Spleen (tissue), 7 donors: Measurements from ENCODE around the gene FRMD4A.

ENCODE experiments used
- CTCF ChIP-seq, 11 experiments: fragments of 200-600 bp in 7 of 11; fragments of 450-650 bp in 4 of 11; sonication (generic) in 4 of 11; IDR thresholded peaks in 8 of 11; conservative IDR thresholded peaks in 3 of 11; 1 replicate in 7 of 11; 2 replicates in 4 of 11; pipeline versions ENCODE4 v1.4.0 to v1.8.0; 2016 to 2021; ENCODE audit warnings: antibody characterized with exemption in 11 of 11, inconsistent platforms in 4 of 11, mild to moderate bottlenecking in 1 of 11
- POLR2A ChIP-seq, 3 donors: fragments of 450-650 bp; IDR thresholded peaks; one replicate each; pipeline ENCODE4 v1.5.1; 2017; ENCODE audit warnings: antibody characterized with exemption in 3 of 3, mild to moderate bottlenecking in 1 of 3
- POLR2AphosphoS5 ChIP-seq, 3 donors: sonication (generic); formaldehyde crosslinking; IDR thresholded peaks; one replicate each; pipeline ENCODE4 v1.5.1; 2017; ENCODE audit warnings: antibody characterized with exemption in 3 of 3
- donor health status: DM: no; HTN: no; CAD: no; lungs with moderate emphysema.
- donor health status: DM: no; HTN: no; CAD: no.
- donor health status: DM: no; HTN: no; CAD: no.

GRCh38 chr10:14219411-14219810 is 111.3 kb downstream of the FRMD4A start:
- TF ChIP-seq CTCF (IDR thresholded peaks at IDR 0.05 in 8 of 11, conservative IDR thresholded peaks at IDR 0.05 in 3 of 11) (no peak), POLR2A (IDR thresholded peaks at IDR 0.05) (no peak), POLR2AphosphoS5 (IDR thresholded peaks at IDR 0.05) (no peak)
